CD4-positive, alpha-beta T cell treated with Interleukin-10 for 1 hour (primary cell): ENCODE results near the gene RTP4.

ENCODE experiments used
- DNase-seq: peaks from one replicate; pipeline ENCODE4 v3.0.0-alpha.2; 2020

The RTP4 gene, protein sequence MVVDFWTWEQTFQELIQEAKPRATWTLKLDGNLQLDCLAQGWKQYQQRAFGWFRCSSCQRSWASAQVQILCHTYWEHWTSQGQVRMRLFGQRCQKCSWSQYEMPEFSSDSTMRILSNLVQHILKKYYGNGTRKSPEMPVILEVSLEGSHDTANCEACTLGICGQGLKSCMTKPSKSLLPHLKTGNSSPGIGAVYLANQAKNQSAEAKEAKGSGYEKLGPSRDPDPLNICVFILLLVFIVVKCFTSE

DNA sequence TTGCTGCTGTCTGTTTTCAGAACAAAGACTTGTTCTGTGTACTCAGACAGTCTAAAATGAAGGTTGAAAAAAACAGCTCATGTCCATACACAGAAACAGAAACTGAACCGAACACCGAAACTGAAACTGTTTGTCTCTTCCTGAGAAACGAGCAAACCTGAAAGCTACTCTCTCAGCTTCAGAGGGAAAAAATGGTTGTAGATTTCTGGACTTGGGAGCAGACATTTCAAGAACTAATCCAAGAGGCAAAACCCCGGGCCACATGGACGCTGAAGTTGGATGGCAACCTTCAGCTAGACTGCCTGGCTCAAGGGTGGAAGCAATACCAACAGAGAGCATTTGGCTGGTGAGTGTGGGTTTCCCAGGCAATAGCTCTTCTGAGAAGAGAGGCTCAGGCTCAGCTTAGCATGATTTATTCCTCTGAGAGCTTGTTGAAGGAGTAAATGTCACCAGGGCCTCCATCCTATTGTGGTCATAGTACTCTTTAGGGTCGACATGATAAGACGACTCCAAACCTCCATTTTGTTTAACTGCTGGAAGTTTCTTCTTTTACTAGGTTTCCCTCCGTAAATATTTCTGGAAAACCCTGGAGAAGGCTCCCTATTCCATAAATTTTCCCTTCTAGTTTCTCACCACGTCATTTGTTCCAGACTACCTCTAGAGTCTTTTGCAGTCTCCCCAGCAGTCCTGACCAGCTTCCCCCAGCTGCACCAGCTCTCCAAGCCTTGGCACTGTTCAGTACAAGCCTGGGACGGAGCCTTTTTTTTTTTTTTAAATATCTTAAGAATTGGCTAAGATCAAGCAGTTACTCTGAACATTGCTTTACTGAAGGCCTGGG, at the start of gene RTP4:
Gene RTP4 (plus strand): TSS at position 135 of the 838 bp plus-strand sequence. CDS start 57 bp downstream, at position 192.
- peak; percentile 68 for DNase-seq

DNA sequence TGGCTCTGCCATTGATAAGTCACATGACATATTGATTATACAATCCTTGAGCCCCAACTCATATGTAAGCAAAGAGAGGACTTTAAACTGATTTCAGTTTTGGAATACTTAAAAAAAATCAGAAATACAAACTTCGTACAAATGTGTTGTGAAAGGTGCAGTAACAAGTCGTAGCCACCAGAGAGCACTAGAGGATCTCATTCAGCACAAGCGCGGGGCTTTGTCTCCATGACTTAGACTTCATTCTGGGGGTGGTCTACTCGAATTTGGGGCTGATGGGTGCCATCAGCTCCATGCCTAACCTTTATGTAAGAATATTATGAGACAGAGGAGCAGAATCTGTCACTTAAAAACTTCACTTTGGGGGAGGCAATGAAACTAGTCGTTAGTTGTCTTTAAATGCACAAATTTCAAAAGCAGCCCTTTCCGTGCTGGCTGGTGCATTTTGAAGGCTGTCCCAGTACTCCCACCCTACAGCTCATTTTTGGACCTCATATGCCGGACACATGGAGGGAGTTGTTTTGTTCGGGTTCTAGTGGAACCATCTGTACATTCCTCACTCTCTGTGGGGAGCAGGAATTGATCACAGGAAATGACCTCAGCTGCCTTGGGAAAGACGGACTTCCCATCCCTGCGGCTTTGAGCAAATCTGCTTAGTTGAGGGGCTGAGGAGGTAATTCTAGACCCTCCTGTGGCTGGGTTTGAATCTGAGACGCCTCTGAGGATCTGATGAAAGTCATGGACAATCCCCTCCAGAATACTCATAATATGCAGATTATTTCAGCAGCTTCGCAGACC, 49.2 kb upstream of the RTP4 start:
- DNase-seq = peak; percentile 53

DNA sequence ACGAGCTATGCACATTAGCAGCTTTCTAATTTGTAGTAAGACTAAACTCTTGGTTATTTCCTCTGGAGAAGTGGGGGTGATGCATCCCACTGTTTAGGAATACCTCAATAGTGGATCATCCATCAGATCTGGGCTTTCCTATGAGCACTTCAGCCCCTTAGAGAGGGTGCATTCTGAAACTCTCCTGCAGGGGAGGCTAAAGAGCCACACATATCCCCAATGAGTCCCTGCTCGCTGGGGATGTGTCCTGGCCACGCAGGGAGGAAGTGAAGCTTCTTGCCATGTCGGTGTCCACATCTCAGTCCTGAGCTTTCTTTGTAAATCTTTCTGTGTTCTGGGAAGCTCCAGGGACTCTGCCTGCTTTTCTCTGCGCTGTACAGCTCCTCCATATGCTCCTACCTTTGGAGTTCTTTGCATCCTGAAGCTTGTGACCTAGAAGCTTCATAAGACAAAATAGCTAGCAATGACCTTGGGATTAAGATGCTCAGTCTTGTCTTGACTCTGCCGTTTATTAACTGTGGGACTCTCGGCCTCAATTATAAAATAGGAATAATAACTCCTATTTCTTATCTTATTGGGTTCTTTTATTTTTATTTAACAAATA, 48.4 kb upstream of the RTP4 start:
- peak; percentile 56 for DNase-seq

DNA sequence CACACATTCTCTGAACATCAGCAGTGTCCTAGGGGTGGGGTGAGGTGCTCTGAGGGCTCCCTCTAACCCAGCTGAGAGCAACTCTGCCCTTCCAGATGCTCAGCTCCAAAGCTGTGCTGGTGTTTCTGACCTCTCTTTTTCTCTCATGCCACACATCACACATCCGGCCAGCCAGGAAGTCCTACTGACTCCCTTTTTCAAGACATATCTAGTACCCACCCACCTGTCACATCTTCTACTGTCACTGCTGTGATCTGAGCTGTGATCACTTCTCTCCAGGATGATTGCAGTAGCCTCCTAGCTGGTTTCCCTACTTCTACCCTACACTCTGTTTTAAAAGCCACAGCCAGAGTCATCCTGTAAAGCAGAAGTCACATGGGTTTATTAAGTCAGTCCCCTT, 46.4 kb upstream of the RTP4 start:
- DNase-seq = no peak

DNA sequence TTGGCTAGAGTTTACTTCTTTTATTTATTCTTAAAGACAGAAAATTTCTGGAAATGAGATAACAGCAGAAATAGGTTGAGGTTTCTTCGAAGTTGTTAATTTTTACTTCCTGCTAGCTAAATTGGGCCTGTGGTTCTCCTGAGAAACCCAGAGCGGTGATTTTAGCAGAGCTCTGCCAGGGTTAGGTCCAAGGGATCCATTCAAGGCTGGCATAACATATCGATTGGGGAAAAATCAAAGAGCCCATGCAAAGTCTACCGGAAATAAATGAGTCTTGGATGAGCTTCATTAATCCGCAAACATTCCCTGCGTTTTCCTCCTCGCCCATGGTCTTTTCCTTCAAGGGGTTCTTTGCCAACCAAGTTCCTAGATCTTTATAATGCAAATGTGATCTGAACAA, 45.9 kb upstream of the RTP4 start:
- DNase-seq = no peak

DNA sequence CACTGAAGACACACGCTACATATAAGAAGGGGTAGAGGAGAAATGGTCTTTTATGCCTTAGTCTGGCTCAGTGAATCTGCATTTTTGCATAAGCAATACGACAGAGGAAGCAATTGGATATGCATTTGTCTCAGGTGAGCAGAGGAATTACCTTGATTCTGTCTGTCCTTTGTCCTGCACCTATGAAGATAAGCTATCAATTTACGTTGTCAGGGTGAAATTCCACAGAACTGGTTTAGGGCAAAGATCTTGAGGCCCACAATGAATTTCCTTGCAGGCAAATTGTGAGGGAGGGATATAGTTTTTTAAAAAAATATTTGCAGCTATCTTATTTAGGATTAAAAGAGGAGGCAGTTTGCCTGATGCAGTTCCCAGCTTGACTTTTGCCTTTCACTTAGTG, 45.1 kb upstream of the RTP4 start:
- DNase-seq = no peak

DNA sequence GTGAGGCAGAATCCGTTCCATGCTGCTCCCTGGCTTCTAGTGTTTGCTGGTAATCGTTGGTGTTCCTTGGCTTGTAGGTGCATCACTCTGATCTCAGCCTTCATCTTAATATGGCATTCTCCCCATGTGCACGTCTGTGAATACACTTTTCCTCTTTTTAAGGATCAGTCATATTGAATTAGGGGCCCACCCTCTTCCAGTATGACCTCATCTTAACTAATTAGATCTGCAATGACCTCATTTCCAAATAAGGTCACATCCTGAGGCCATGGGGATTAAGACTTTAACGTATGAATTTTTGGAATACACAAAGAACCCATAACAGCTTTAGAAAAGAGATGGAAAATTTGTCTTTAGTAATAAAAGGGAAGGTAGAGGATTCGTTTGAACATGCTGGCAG, 42.6 kb upstream of the RTP4 start:
- DNase-seq = no peak

DNA sequence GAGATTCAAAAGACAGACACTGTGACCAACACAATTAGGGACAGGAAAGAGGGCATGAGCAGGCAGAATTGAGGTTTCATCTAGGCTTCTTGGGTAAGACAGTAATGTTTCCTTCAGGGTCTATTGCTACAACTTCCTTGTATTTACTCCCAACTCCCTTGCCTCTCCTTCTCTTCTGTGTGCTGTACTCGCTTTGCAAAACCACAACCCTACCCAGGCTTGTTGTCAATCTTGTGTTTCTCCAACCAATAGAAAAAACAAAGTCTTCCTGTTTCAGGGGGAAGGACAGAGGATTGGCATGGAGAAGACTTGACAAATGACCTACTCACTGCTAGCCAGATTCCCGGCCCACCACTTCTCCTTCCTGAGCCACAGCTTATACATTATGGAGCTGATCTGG, 40.3 kb upstream of the RTP4 start:
- no peak for DNase-seq

DNA sequence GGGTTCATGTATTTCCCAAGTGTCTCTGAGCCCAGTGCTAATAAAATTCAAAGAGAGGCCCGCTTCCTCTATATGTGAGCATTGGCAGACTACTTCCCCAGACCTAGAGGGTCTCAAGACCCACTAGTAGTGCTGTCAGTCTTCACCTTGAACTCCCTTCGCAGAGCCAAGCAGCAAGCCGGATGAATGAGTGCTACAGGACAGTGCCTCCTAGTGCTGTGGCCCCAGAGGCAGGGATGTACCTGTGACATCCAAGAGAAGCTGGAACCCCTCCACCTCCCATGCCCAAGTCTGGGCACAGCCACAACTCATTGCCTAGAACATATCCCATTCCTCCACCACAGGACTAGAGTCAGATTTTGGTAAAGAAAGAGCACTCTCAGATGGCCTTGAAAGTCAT, 39.5 kb upstream of the RTP4 start:
- no peak for DNase-seq

DNA sequence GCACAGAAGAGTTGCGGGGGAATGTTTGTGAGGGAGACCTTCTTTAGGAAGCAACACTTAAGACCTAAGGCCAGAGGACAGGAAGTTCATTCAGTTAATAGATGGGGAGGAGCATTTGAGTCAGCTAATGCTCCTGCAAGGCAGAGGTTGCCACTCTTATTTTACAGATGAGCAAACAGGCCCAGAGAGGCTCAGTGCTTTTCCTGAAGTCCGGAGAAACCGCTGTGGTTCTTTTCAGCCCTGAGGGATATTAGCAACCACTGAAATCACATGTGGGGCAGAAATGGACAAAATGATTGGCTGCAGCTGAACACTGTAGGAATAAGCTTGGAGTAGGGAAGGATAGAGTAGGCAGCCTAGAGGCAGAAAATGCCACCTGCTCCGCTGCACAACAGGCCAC, 33.3 kb upstream of the RTP4 start:
- DNase-seq = no peak

DNA sequence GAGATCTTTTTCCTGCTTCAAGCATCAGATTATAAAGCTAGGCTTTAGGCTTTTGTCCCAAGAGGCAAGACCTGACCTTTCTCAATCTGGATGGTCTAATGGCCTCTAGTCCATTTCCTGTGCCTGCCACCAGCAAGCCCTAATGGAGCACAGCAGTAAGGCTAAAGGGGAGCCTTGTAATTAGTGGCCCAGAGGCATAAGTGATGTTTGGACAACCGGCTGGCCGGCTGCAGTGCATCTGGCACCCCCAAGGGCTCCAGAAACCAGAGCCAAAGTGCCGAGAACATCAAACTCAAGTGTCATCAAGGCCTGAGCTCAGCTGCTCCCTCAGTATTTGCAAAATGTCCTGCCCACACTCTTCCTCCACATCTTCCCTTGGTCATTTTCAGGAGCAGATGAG, 31.9 kb upstream of the RTP4 start:
- no peak for DNase-seq

DNA sequence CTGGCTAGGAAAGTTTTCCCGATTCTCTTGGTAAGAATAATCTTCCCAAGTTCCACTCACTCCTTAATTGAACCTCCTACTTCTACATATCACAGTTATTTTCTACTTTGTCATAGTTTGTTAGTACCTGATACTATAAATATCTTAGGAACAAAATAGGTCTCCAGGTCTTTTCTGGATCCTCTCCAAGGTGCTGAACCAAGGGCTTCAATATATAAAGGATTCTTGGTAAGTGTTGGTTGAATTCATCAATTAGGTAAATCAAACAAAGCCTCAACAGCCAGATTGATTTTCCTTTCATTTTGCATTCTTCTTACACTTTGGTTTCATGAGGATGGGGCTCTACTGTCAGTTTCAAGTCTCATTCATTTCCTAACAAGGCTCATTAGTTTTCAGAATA, 27.6 kb upstream of the RTP4 start:
- DNase-seq = no peak

DNA sequence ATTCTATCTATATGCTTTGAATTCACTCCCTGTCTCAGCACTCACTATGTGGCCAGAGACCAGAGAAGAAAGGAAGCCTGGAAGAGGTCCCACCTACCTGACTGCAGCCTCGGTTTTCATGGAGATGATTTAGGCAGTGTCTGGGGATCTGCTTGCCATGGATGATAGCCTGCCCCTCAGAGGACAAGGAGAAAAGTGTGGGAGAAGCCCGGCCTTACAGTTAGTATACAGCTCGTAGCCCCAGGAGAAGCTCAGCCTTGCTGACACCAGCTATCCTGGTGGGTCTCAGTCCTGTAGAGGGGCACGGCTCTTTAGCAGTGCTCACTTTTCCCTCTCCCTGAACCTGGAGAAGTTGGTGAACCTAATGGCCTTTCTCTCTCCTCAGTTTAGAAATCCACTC, 25.9 kb upstream of the RTP4 start:
- no peak for DNase-seq

DNA sequence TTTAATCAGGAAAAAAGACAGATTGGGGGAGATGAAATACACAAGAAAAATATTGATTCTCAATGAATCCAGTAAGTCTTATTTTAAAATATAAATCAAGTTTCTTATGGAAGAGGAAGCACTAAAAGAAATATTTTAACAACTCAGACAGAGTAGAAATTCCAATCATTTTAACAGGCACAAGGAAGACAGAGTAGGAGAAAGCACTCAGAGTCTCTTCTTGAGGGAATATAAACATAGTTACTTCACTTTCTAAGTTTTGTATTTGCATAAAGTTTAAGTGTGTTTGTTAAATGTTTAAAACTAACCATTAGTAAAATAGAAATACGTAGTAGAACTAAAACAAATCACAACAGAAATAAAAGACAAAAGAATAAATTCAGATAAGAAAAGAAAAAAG, 24.5 kb upstream of the RTP4 start:
- DNase-seq = no peak

DNA sequence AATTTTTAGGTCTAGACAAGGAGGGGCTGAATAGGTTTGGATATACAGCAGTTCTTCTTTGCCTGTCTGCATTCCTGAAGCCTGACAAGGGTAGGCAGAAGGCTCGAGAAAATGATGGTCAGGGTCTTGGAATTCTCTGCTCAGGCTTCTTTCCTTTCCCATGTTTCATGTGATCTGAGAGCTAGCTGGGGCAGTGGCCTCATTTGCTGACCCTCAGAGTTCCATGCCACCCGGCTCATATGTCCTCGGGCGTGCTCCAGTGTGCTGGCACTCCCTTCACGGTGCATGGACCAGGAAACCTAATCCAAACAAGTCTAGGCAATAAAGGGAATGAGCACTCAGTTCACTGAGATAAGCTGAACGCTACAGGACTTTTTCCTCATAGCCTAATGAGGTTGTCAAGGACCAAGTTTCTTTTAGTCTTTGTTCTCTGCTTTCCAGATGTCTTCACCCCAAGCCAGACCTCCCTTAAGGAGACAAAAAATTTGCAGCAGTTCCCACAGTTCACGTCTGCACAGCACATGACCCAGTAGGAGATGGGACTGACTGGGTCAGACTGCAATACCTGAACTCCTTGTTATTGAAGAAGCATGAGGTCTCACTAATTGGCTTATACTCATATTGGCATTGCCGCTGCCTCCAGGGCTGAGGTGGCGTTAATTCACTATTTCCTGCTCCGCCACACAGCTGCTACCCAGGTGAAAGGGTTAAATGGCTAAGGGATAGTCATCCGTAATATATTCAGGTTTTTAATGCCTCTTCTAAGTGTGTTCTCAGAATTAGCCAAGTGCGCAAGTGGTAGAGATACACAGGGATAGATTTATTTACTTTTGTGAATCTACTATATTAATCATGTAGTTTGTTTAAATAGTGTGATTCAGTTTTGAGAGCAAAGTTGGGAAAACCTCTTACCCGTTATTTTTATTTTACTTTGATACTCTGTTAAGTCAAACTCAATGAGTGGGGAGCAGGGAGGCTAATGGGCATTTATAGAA, 15.3 kb upstream of the RTP4 start:
- no peak for DNase-seq

DNA sequence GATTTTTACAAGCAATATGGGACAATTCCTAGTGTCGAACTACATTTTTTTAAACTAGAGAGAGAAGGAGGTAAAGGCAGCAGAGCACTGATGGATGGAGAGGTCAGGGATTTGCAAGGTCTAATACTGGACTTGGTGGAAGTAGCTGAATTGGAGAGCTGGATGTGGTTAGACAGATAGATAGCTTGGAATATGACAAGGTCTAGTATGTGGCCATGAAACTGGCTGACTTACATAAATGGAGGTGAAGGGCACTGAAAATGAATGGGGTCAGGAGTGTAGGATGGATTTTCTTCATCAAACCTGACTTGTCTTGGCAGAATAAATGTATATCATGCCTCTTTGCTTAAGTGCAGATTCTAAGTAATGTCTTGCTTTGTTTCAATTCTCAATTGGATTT, 10.1 kb upstream of the RTP4 start:
- no peak for DNase-seq

DNA sequence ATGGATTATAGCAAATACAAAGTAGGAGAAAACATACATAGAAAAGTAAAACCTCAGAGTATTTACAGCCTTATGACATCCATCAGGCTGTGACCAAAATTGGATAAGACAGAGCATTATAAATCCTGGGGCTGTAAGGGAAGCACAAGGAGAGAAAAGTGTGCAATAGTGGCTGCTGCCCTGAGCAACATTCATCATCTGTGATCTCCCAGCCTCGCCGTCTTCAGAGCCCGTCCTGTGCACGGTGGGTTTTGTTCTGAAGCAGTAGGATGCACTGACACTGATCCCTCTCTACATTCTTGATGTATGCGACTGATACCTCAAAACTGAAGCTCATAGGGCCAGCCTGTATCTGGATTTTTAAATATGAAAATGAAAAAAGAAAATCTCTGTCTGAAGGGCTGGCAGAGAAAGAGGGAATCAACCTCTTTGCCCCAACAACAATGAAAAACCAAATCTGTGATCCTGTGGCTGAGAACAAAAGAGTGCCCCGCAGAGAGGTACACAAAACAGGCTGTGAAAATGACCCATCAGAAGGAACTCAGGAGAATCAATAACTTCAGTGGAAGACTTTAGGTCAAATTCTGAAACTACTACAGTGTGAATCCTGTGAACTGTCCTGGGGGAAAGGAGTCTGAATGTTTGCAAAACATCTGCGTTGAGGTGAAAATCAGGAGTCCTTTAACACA, 8.2 kb upstream of the RTP4 start:
- DNase-seq = no peak

DNA sequence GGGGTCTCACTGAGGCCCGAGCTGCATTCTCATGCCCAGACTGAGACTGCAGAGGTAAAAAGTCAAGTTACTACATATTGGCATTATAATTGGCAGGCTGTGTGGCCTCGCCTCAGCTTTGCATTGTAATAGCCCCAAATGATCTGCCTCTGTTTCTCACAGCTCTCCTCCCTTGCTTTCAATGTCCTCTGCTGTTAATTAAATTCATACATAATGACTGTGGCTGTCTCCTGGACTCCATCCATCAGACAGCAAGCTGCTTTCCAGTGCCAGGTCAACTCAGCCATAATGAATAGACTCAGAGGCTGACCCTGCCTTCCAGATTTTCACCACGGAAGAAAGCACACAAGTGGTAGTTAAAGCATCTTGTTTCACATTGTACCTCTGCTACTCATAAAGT, 7.6 kb upstream of the RTP4 start:
- no peak for DNase-seq

DNA sequence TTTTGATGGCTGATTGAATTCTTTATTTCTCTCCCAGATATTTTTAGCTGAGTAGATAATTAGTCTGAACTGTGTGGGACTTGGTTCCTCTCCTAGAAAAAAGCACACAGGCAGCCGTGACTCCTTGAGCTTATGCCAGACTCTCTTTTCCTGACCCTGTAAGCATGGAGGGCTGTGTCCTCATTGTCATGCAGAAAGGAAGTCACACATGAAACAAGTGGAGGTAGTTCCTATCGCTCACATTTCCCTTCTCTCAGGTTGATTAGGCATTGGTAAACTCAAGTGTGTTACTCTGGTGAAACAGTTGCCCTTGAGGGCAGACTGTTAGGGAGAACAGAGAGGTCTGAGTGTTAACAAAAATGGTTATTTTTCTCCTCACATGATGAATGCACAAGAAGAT, 6.3 kb upstream of the RTP4 start:
- DNase-seq = no peak

DNA sequence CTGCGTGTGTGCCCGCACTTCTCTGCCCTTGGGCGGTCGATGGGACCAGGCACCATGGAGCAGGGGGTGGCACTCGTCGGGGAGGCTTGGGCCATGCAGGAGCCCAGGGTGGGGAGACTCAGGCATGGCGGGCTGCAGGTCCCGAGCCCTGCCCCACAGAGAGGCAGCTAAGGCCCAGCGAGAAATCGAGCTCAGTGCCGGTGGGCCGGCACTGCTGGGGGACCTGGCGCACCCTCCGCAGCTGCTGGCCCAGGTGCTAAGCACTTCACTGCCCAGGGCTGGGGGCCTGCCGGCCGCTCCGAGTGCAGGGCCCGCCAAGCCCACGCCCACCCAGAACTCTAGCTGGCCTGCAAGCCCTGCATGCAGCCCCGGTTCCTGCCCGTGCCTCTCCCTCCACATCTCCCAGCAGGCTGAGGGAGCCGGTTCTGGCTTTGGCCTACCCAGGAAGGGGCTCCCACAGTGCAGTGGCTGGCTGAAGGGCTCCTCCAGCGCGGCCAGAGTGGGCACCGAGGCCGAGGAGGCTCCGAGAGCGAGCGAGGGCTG, 553 bp upstream of the RTP4 start:
- DNase-seq = no peak

DNA sequence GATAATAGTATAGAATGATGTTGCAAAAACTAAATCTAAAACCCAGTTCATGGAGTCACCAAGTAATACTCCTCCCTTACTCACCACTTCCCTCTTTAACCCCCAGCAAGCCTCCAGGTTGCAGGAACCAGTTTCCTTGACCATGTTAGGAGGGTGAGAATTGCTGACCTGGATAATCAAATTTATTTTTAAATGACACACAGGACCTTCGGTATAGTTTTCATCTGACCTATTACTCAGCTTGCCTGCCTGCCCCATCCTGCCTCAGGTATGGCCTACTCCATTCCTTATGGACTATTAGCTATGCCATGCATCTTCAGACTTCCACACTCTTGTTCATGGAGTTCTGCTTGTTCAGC, 883 bp downstream of the RTP4 start:
- peak; percentile 9 for DNase-seq
